OCI-LY3 (cell line): Measurements from ENCODE around the gene TMPRSS2.
A peak's percentile ranks its signal among the peaks of the same experiment; 100 is the strongest.

Experiments used
- H2AFZ ChIP-seq: fragments of 200-600, 300-600 bp; shearing (Covaris generic); 2 replicates; pipeline ENCODE4 v1.6.0; 2014; ENCODE audit warnings: antibody characterized with exemption, low read depth, low read length
- H3K27ac ChIP-seq: fragments of 200-600, 300-600 bp; sonication (generic); 2 replicates; pipeline ENCODE4 v1.5.1; 2014; ENCODE audit warnings: mild to moderate bottlenecking, low read length, moderate library complexity, mixed read lengths
- H3K27me3 ChIP-seq: fragments of 200-600, 300-600 bp; sonication (generic); 2 replicates; pipeline ENCODE4 v1.6.1; 2014; ENCODE audit warnings: low read depth, low read length, mixed read lengths
- H3K36me3 ChIP-seq: fragments of 200-600, 300-600 bp; sonication (generic); replicated peaks from 2 replicates; pipeline ENCODE3; 2014; ENCODE audit warnings: low read depth, low read length, mixed read lengths
- H3K4me1 ChIP-seq: fragments of 300-600, 200-600 bp; sonication (generic); 2 replicates; pipeline ENCODE4 v1.6.1; 2014; ENCODE audit warnings: low read length, mixed read lengths
- H3K4me2 ChIP-seq: fragments of 200-600, 300-600 bp; sonication (generic); 2 replicates; pipeline ENCODE4 v1.6.1; 2014; ENCODE audit warnings: low read length, mixed read lengths
- H3K4me3 ChIP-seq: fragments of 300-600, 200-600 bp; sonication (generic); 2 replicates; pipeline ENCODE4 v1.5.1; 2014; ENCODE audit warnings: antibody characterized with exemption, mild to moderate bottlenecking, low read length, moderate library complexity
- H3K79me2 ChIP-seq: fragments of 300-600, 200-600 bp; shearing (Covaris generic); 2 replicates; pipeline ENCODE4 v1.6.1; 2014; ENCODE audit warnings: mild to moderate bottlenecking, low read length, mixed read lengths
- H3K9ac ChIP-seq: fragments of 300-600, 200-600 bp; shearing (Covaris generic); 2 replicates; pipeline ENCODE4 v1.6.0; 2014; ENCODE audit warnings: mild to moderate bottlenecking, low read length, moderate library complexity
- H3K9me3 ChIP-seq: fragments of 200-600, 300-600 bp; shearing (Covaris generic); 2 replicates; pipeline ENCODE4 v1.6.1; 2014; ENCODE audit warnings: low read length, mixed read lengths; ENCODE audit not compliant: insufficient read depth
- H4K20me1 ChIP-seq: fragments of 200-600, 300-600 bp; sonication (generic); 2 replicates; pipeline ENCODE4 v1.6.1; 2016; ENCODE audit warnings: low read length, mixed read lengths; ENCODE audit not compliant: insufficient read depth
- EZH2phosphoT487 ChIP-seq: fragments of 200-600 bp; shearing (Covaris generic); IDR thresholded peaks from 2 replicates; pipeline ENCODE4 v1.6.1; 2018; ENCODE audit warnings: antibody characterized with exemption, mixed run types, low read depth
- TF ChIP-seq, protein P1 (sequence below): fragments of 200-600, 300-600 bp; sonication (generic); IDR thresholded peaks from 2 replicates; pipeline ENCODE4 v1.5.1; 2014; ENCODE audit warnings: antibody characterized with exemption, low read length, low read depth

Gene TMPRSS2

GRCh38 chr21:41506005-41506594 is 1.9 kb downstream of the TMPRSS2 start:
- H3K4me2 ChIP-seq, result no peak overlapping the region
- H3K9me3 ChIP-seq, result no peaks in the 10 kb centered on the region
- H2AFZ ChIP-seq, result no peak overlapping the region
- no peak overlapping the region for H3K4me3 ChIP-seq
- H3K27ac ChIP-seq, result no peak overlapping the region
- no peaks in the 10 kb centered on the region for H3K36me3 ChIP-seq
- H3K9ac ChIP-seq, result no peak overlapping the region
- TF ChIP-seq, protein P1, sequence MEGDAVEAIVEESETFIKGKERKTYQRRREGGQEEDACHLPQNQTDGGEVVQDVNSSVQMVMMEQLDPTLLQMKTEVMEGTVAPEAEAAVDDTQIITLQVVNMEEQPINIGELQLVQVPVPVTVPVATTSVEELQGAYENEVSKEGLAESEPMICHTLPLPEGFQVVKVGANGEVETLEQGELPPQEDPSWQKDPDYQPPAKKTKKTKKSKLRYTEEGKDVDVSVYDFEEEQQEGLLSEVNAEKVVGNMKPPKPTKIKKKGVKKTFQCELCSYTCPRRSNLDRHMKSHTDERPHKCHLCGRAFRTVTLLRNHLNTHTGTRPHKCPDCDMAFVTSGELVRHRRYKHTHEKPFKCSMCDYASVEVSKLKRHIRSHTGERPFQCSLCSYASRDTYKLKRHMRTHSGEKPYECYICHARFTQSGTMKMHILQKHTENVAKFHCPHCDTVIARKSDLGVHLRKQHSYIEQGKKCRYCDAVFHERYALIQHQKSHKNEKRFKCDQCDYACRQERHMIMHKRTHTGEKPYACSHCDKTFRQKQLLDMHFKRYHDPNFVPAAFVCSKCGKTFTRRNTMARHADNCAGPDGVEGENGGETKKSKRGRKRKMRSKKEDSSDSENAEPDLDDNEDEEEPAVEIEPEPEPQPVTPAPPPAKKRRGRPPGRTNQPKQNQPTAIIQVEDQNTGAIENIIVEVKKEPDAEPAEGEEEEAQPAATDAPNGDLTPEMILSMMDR, result no peak
- TF ChIP-seq EZH2phosphoT487, result no peak
- no peaks in the 10 kb centered on the region for H3K4me1 ChIP-seq
- no peaks in the 10 kb centered on the region for H3K79me2 ChIP-seq
- no peaks in the 10 kb centered on the region for H3K27me3 ChIP-seq
- no peaks in the 10 kb centered on the region for H4K20me1 ChIP-seq

DNA sequence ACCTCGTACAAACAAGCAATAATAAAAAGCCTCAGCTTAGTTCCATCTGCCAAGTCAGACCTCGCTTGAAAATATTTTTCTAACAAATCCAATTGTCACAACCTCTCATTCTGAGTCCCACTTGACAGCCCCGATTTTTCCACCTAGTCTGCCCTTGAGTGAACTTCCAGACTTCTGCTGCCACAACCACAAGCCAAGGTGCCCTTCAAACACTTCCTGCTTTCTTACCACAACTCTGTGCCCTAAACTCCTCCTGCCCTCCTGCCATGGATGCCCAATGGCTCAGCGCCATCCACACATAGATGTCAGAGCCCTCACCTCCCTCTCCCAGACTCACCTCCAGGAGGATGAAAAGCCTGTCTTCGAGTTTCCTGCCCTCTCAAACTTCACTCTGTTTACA is 3.9 kb downstream of the TMPRSS2 start:
- TF ChIP-seq, protein P1, result no peak
- no peak for TF ChIP-seq EZH2phosphoT487
- Histone ChIP-seq H2AFZ (no peak overlapping the region), H3K27ac (no peak overlapping the region), H3K79me2 (no peaks in the 10 kb centered on the region), H4K20me1 (no peaks in the 10 kb centered on the region), H3K4me2 (no peak overlapping the region), H3K4me3 (no peak overlapping the region), H3K27me3 (no peaks in the 10 kb centered on the region; the same call in 1 of the 2 replicates), H3K9ac (no peak overlapping the region), H3K9me3 (no peaks in the 10 kb centered on the region), H3K36me3 (no peaks in the 10 kb centered on the region), H3K4me1 (no peaks in the 10 kb centered on the region)

DNA sequence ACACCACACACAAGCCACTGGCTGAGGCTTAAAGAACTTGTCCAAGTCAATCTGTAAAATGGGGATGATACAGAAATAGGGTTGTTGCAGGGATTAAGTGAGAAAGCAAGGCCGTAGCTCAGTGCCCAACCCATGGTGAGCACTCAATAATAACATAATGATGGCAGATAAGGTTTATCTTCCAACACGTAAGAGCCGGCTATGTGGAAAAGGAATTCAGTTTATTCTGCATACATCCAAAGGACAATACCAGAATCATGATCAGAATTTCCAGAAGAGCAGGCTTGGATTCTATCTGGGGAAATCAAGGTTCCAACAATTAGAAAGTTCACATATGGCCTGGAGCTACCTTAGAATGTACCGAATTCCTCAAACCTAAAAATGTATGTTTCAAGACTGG is 4.6 kb downstream of the TMPRSS2 start:
- no peak overlapping the region for H3K9ac ChIP-seq

DNA sequence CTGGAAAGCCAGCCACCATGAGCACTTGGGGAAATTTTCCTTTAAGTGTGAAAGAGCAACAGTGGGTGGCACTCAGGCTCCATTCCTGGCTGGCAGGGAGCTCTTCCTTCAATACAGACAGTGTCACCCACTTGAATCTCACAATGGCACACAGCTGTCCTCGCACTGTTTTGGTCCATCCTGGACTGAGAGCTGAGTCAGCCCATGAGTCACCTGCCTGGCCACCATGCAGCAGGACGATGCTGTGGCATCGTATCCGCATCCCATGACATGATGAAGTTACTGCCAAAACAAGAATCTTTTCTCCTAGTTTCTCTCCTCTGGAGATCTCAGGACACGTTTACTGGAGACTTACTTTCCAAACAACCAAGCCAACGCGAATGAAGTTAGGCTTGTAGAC is 6.0 kb downstream of the TMPRSS2 start:
- no peak overlapping the region for H3K4me2 ChIP-seq
- no peak overlapping the region for H2AFZ ChIP-seq
- H3K4me1 ChIP-seq, result no peaks in the 10 kb centered on the region
- no peaks in the 10 kb centered on the region for H3K36me3 ChIP-seq
- H3K79me2 ChIP-seq, result no peaks in the 10 kb centered on the region
- no peak overlapping the region for H3K9ac ChIP-seq
- no peak overlapping the region for H3K27ac ChIP-seq
- H3K9me3 ChIP-seq, result no peaks in the 10 kb centered on the region
- H3K4me3 ChIP-seq, result no peak overlapping the region
- H3K27me3 ChIP-seq, result no peaks in the 10 kb centered on the region; the same call in 1 of the 2 replicates
- no peaks in the 10 kb centered on the region for H4K20me1 ChIP-seq
- no peak for TF ChIP-seq EZH2phosphoT487
- TF ChIP-seq, protein P1, result 0 out of 2 replicates have a peak, but pooled peaks have one; percentile 6

More for the DNA sequence above, 4.6 kb downstream of the TMPRSS2 start:
- no peak overlapping the region for H2AFZ ChIP-seq
- H3K4me2 ChIP-seq, result no peak overlapping the region
- no peak for TF ChIP-seq EZH2phosphoT487
- TF ChIP-seq, protein P1, result no peak
- no peak overlapping the region for H3K4me3 ChIP-seq
- no peaks in the 10 kb centered on the region for H3K36me3 ChIP-seq
- no peak overlapping the region for H3K27ac ChIP-seq
- H3K27me3 ChIP-seq, result no peaks in the 10 kb centered on the region; the same call in 1 of the 2 replicates
- no peaks in the 10 kb centered on the region for H3K9me3 ChIP-seq
- no peaks in the 10 kb centered on the region for H3K4me1 ChIP-seq
- no peaks in the 10 kb centered on the region for H4K20me1 ChIP-seq
- H3K79me2 ChIP-seq, result no peaks in the 10 kb centered on the region
